GM10266 (cell line): ENCODE results near the gene MYCN.

Experiments used
- DNase-seq: peaks from one replicate; pipeline ENCODE4 v3.0.0; 2012; ENCODE audit errors: extremely low spot score
- TF ChIP-seq, protein P1 (sequence below): IDR thresholded peaks from 2 replicates; pipeline ENCODE4 v1.5.1; 2012; ENCODE audit warnings: mild to moderate bottlenecking, low read depth; ENCODE audit not compliant: control insufficient read depth, insufficient read depth; ENCODE audit errors: missing control alignments

The MYCN gene

DNA sequence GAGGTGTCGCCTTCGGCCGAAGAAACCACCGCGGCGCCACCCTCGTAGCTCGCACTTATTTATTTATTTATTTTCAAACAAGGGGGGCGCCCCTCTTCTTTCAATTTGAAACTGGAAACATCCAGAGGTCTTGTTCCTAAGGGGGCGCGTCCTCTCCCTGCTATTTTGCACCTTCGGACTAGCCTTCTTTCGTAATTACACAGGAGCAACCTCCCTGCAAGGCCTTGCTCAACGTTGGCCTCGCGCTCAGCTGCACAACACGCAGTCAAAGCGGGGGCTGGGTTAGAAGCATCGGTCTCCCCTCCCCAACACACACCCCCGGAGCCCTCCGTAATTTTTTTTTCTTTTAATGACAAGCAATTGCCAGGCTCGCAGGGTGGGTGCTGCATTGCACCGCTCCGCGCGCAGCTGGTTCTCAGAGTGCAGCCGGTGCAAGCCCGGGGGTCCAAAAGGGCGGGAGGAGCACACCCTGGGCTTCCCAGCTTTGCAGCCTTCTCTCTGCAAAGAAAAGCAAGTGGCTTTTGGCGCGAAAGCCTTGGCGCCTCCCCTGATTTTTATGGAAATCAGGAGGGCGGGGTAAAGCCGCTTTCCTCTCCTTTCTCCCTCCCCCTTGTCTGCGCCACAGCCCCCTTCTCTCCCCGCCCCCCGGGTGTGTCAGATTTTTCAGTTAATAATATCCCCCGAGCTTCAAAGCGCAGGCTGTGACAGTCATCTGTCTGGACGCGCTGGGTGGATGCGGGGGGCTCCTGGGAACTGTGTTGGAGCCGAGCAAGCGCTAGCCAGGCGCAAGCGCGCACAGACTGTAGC is at the start of gene MYCN:
MYCN (plus strand) TSS at position 697 of the 807 bp plus-strand sequence. CDS start 1,515 bp downstream, outside the sequence.
- no peak for DNase-seq

GRCh38 chr2:15890936-15891905 is 49.1 kb upstream of the MYCN start:
- DNase-seq, result no peak
- TF ChIP-seq, protein P1, sequence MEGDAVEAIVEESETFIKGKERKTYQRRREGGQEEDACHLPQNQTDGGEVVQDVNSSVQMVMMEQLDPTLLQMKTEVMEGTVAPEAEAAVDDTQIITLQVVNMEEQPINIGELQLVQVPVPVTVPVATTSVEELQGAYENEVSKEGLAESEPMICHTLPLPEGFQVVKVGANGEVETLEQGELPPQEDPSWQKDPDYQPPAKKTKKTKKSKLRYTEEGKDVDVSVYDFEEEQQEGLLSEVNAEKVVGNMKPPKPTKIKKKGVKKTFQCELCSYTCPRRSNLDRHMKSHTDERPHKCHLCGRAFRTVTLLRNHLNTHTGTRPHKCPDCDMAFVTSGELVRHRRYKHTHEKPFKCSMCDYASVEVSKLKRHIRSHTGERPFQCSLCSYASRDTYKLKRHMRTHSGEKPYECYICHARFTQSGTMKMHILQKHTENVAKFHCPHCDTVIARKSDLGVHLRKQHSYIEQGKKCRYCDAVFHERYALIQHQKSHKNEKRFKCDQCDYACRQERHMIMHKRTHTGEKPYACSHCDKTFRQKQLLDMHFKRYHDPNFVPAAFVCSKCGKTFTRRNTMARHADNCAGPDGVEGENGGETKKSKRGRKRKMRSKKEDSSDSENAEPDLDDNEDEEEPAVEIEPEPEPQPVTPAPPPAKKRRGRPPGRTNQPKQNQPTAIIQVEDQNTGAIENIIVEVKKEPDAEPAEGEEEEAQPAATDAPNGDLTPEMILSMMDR, result no peak

More for the DNA sequence above, at the start of gene MYCN:
- TF ChIP-seq, protein P1, result no peak

- DNase-seq, result no peak
- TF ChIP-seq, protein P1, result no peak
These were observed 48.0 kb upstream of the MYCN start for GRCh38 chr2:15892151-15892880.

DNA sequence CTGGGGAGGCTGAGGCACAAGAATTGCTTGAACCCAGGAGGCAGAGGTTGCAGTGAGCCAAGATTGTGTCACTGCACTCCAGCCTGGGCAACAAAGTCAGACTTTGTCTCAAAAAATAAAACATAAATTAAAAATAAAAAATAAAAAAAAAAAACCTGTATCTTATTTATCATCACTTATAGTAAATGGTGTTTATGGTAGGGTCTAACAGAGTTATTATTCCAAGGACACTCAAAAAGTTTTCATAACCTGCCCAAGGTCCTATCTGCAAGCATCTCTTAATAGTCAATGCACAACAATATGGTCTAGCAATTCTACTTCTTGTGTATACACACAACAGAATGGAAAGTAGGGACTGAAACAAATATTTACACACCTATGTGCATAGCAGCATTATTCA is 47.3 kb upstream of the MYCN start:
- no peak for DNase-seq
- TF ChIP-seq, protein P1, result no peak

DNA sequence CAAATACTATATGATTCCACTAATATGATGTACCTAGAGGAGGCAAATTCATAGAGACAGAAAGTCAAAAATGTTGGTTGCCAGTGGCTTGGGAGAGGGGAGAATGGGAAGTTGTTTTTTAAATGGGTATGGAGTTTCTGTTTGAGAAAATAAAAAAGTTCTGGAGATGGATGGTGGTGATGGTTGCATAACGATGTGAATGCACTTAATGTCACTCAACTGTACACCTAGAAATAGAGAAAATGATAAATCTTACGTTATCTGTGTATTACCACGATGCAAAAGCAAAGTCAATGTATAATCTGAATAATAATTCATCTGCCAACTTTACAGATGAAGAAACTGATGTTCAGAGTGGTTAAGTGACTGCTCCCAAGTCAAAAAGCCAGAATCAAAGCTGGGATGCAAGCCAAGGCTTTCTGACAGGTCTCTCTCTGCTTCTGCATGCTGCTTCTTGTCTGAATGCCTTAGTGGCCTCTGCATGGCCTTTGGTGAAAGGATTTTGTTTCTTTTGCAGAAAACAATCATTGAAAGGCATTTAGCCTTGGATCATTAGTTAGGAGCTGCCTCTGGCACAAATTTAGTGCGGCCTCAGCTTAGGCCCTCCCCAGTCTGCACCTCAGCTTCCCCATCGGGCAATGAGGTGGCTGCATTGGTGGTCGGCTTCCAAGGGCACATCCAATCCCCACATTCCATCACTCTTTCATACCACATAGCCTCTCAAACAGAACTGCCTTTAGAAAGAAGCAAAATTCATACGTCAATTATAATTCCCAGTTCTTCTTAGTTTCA is 46.5 kb upstream of the MYCN start:
- no peak for DNase-seq
- TF ChIP-seq, protein P1, result no peak

- DNase-seq, result no peak
- TF ChIP-seq, protein P1, result no peak
These were observed 45.7 kb upstream of the MYCN start for GRCh38 chr2:15894481-15895144.
